Measurements from ENCODE around the gene SPRTN. TPM values are rescaled to one million over a fixed set of nuclear protein-coding genes. Genes with fewer than 3 reads are reported as not detected.

Gene SPRTN
- total RNA-seq, 1 donor from 2014 or later = 10.6 TPM

DNA sequence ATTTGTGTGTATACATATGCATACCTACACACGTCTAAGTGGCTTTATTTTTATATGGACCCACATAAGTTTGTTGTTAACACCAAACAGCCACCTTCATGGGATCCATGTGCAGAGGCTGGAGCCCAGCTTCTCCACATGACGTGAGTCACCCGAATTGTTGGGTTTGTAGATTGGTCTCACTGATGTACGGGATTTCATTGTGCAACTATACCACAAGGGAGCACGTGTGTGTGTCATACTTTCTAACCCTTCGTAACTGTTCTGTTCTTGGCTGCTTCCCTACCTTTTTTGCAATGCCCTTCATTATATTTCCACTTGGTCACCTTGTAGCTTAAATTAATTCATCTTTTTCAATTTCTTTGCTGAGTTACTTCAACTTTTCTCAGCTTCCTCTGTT is 21.0 kb downstream of the SPRTN start:
- TF ChIP-seq, protein P1, sequence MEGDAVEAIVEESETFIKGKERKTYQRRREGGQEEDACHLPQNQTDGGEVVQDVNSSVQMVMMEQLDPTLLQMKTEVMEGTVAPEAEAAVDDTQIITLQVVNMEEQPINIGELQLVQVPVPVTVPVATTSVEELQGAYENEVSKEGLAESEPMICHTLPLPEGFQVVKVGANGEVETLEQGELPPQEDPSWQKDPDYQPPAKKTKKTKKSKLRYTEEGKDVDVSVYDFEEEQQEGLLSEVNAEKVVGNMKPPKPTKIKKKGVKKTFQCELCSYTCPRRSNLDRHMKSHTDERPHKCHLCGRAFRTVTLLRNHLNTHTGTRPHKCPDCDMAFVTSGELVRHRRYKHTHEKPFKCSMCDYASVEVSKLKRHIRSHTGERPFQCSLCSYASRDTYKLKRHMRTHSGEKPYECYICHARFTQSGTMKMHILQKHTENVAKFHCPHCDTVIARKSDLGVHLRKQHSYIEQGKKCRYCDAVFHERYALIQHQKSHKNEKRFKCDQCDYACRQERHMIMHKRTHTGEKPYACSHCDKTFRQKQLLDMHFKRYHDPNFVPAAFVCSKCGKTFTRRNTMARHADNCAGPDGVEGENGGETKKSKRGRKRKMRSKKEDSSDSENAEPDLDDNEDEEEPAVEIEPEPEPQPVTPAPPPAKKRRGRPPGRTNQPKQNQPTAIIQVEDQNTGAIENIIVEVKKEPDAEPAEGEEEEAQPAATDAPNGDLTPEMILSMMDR (IDR thresholded peaks at IDR 0.05; ENCODE audit: insufficient read depth, low read length, poor library complexity, severe bottlenecking) = no peak
- H3K27me3 ChIP-seq (ENCODE audit: control insufficient read depth, insufficient read depth, low read length) = no peaks in the 10 kb centered on the region
- H3K4me3 ChIP-seq (ENCODE audit: low read depth, low read length) = no peak overlapping the region
- no peak for DNase-seq (ENCODE audit: low read depth)
- no peaks in the 10 kb centered on the region for H3K36me3 ChIP-seq (ENCODE audit: control insufficient read depth, insufficient read depth, low read length)

DNA sequence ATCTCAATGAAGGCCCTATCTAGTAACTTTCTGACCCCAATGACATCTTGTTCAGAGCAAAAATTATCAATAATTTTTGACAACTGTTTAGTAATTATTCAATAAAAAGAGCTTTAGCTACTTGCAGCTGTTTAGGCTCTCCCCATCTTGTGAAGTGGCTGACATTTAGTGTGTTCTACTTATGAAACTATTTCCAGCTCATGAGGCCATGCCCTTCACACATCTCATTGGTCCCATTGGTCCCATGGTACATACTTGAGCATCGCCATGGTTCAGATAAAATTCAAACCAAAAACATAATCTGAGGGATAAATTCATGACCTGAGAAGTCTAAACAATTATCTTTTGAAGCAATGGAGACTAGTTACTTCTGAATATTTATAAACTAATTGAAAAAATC is 24.2 kb downstream of the SPRTN start:
- Histone ChIP-seq H3K4me3 (ENCODE audit: low read depth, low read length) (no peak overlapping the region), H3K27me3 (ENCODE audit: control insufficient read depth, insufficient read depth, low read length) (no peaks in the 10 kb centered on the region), H3K36me3 (ENCODE audit: control insufficient read depth, insufficient read depth, low read length) (no peaks in the 10 kb centered on the region)
- no peak for DNase-seq (ENCODE audit: low read depth)
- TF ChIP-seq, protein P1 (IDR thresholded peaks at IDR 0.05; ENCODE audit: insufficient read depth, low read length, poor library complexity, severe bottlenecking) = no peak

GRCh38 chr1:231363624-231364023 is 25.5 kb downstream of the SPRTN start:
- H3K36me3 ChIP-seq (ENCODE audit: control insufficient read depth, insufficient read depth, low read length) = no peaks in the 10 kb centered on the region
- H3K27me3 ChIP-seq (ENCODE audit: control insufficient read depth, insufficient read depth, low read length) = no peaks in the 10 kb centered on the region
- TF ChIP-seq, protein P1 (IDR thresholded peaks at IDR 0.05; ENCODE audit: insufficient read depth, low read length, poor library complexity, severe bottlenecking) = no peak
- H3K4me3 ChIP-seq (ENCODE audit: low read depth, low read length) = no peak overlapping the region
- DNase-seq (ENCODE audit: low read depth) = no peak

GRCh38 chr1:231364192-231364591 is 26.1 kb downstream of the SPRTN start:
- no peak for DNase-seq (ENCODE audit: low read depth)
- no peaks in the 10 kb centered on the region for H3K27me3 ChIP-seq (ENCODE audit: control insufficient read depth, insufficient read depth, low read length)
- TF ChIP-seq, protein P1 (IDR thresholded peaks at IDR 0.05; ENCODE audit: insufficient read depth, low read length, poor library complexity, severe bottlenecking) = no peak
- H3K36me3 ChIP-seq (ENCODE audit: control insufficient read depth, insufficient read depth, low read length) = no peaks in the 10 kb centered on the region
- H3K4me3 ChIP-seq (ENCODE audit: low read depth, low read length) = no peak overlapping the region

- Histone ChIP-seq H3K4me3 (ENCODE audit: low read depth, low read length) (no peak overlapping the region), H3K27me3 (ENCODE audit: control insufficient read depth, insufficient read depth, low read length) (no peaks in the 10 kb centered on the region), H3K36me3 (ENCODE audit: control insufficient read depth, insufficient read depth, low read length) (no peaks in the 10 kb centered on the region)
- TF ChIP-seq, protein P1 (IDR thresholded peaks at IDR 0.05; ENCODE audit: insufficient read depth, low read length, poor library complexity, severe bottlenecking) = peak; percentile 3
- no peak for DNase-seq (ENCODE audit: low read depth)
Observed at GRCh38 chr1:231369282-231369681, 31.2 kb downstream of the SPRTN start.

GRCh38 chr1:231372501-231372900 is 34.4 kb downstream of the SPRTN start:
- no peak for DNase-seq (ENCODE audit: low read depth)
- H3K27me3 ChIP-seq (ENCODE audit: control insufficient read depth, insufficient read depth, low read length) = no peaks in the 10 kb centered on the region
- H3K4me3 ChIP-seq (ENCODE audit: low read depth, low read length) = no peak overlapping the region
- H3K36me3 ChIP-seq (ENCODE audit: control insufficient read depth, insufficient read depth, low read length) = no peaks in the 10 kb centered on the region
- TF ChIP-seq, protein P1 (IDR thresholded peaks at IDR 0.05; ENCODE audit: insufficient read depth, low read length, poor library complexity, severe bottlenecking) = no peak
